Mammary epithelial cell (primary cell): Measurements from ENCODE around the gene ATP8A2.

Experiments
- CTCF ChIP-seq, 2 donors: IDR thresholded peaks in 1 of 2; conservative IDR thresholded peaks in 1 of 2; 2 replicates each; pipeline ENCODE4 v1.5.1; 2011 to 2012; ENCODE audit warnings: inconsistent platforms in 2 of 2, low read length in 2 of 2, mild to moderate bottlenecking in 2 of 2, control low read depth in 1 of 2, low read depth in 1 of 2; ENCODE audit not compliant: insufficient read depth in 1 of 2; ENCODE audit errors: extremely low read depth in 1 of 2
- EZH2 ChIP-seq: IDR thresholded peaks from 2 replicates; pipeline ENCODE4 v1.6.1; 2012; ENCODE audit warnings: low read length, inconsistent platforms, borderline replicate concordance

- no peak for TF ChIP-seq CTCF (conservative IDR thresholded peaks at IDR 0.05 in 1 of 2, IDR thresholded peaks at IDR 0.05 in 1 of 2; ENCODE audit: extremely low read depth in 1 of 2, insufficient read depth in 1 of 2, low read depth in 1 of 2, low read length in 2 of 2)
- TF ChIP-seq EZH2, result no peak
These were observed 317.8 kb downstream of the ATP8A2 start for GRCh38 chr13:25689539-25689938.
